IMR-90 (cell line): Measurements from ENCODE around the gene LMX1A. TPM values are rescaled to one million over a fixed set of nuclear protein-coding genes. Genes with fewer than 3 reads are reported as not detected.

ENCODE experiments used
- ATAC-seq: fragments of 200-7000 bp; cut with Tn5 transposase; 2 replicates; pipeline ENCODE4 v1.9.1; 2020; ENCODE audit warnings: low read depth, mild to moderate bottlenecking, moderate library complexity
- BruUV-seq: library from RNA; stranded (reverse); fragments of 400-500 nt; replicated peaks from 2 replicates; lab custom pipeline; 2021; lab: Mats Ljungman, UMichigan
- CTCF ChIA-PET: fragments of 300-600 bp; formaldehyde crosslinking; extraction: SDS; loops from one replicate; lab custom pipeline; 2021; ENCODE audit warnings: antibody characterized with exemption; lab: Yijun Ruan, JAX
- POLR2A ChIA-PET: fragments of 300-600 bp; sonication (Branson Sonifier 250); formaldehyde crosslinking; loops from one replicate; lab custom pipeline; 2022; ENCODE audit warnings: antibody characterized with exemption; ENCODE audit not compliant: unreplicated experiment; lab: Charles Lee
- DNase-seq: peaks from one replicate; pipeline ENCODE4 v3.0.0; 2013
- H2AFZ ChIP-seq: replicated peaks from 2 replicates; pipeline ENCODE3; 2013; ENCODE audit warnings: low read length, mild to moderate bottlenecking; ENCODE audit not compliant: poor library complexity
- H2AK5ac ChIP-seq: 2 replicates; pipeline ENCODE4 v1.6.1; 2013; ENCODE audit warnings: low read depth, low read length, inconsistent platforms
- H2AK9ac ChIP-seq: replicated peaks from 2 replicates; pipeline ENCODE3; 2013; ENCODE audit warnings: mild to moderate bottlenecking, low read depth, low read length, moderate library complexity; ENCODE audit not compliant: poor library complexity
- H2BK120ac ChIP-seq: 2 replicates; pipeline ENCODE4 v1.6.1; 2013; ENCODE audit warnings: low read depth, low read length, inconsistent platforms
- H2BK15ac ChIP-seq: 3 replicates; pipeline ENCODE4 v1.6.1; 2013; ENCODE audit warnings: low read depth, low read length, inconsistent platforms
- H2BK20ac ChIP-seq: 2 replicates; pipeline ENCODE4 v1.6.1; 2013; ENCODE audit warnings: low read depth, mild to moderate bottlenecking, inconsistent platforms, low read length, moderate library complexity
- H2BK5ac ChIP-seq: 2 replicates; pipeline ENCODE4 v1.6.1; 2013; ENCODE audit warnings: mild to moderate bottlenecking, low read depth, low read length, inconsistent platforms; ENCODE audit not compliant: poor library complexity, severe bottlenecking
- H3K14ac ChIP-seq: replicated peaks from 2 replicates; pipeline ENCODE4 v1.6.1; 2013; ENCODE audit warnings: low read depth, low read length, inconsistent platforms
- H3K18ac ChIP-seq: 2 replicates; pipeline ENCODE4 v1.6.1; 2013; ENCODE audit warnings: low read depth, low read length, control low read depth
- H3K23ac ChIP-seq: 2 replicates; pipeline ENCODE4 v1.6.1; 2013; ENCODE audit warnings: low read depth, low read length, inconsistent platforms
- H3K27ac ChIP-seq: 2 replicates; pipeline ENCODE4 v1.5.1; 2013; ENCODE audit warnings: mild to moderate bottlenecking, control low read depth, low read length; ENCODE audit not compliant: insufficient read depth
- H3K27me3 ChIP-seq: 2 replicates; pipeline ENCODE4 v1.6.1; 2013; ENCODE audit warnings: low read length; ENCODE audit not compliant: control insufficient read depth, insufficient read depth
- H3K36me3 ChIP-seq: 2 replicates; pipeline ENCODE4 v1.6.1; 2013; ENCODE audit warnings: low read length, mixed read lengths; ENCODE audit not compliant: control insufficient read depth, insufficient read depth
- H3K4ac ChIP-seq: 2 replicates; pipeline ENCODE4 v1.6.1; 2013; ENCODE audit warnings: low read depth, low read length, inconsistent platforms
- H3K4me1 ChIP-seq: 2 replicates; pipeline ENCODE4 v1.6.1; 2013; ENCODE audit warnings: low read length, mixed read lengths; ENCODE audit not compliant: control insufficient read depth, insufficient read depth
- H3K4me2 ChIP-seq: 2 replicates; pipeline ENCODE4 v1.6.1; 2013; ENCODE audit warnings: low read depth, mild to moderate bottlenecking, control low read depth, low read length, moderate library complexity
- H3K4me3 ChIP-seq: 2 replicates; pipeline ENCODE4 v1.5.1; 2013; ENCODE audit warnings: low read depth, mild to moderate bottlenecking, control low read depth, low read length, moderate library complexity; ENCODE audit not compliant: insufficient read depth
- H3K56ac ChIP-seq: 2 replicates; pipeline ENCODE4 v1.6.1; 2013; ENCODE audit warnings: low read length, inconsistent platforms; ENCODE audit not compliant: insufficient read depth; ENCODE audit errors: extremely low read depth
- H3K79me1 ChIP-seq, 2 experiments: 2 replicates each; pipeline ENCODE4 v1.6.1; 2013; ENCODE audit warnings: low read length in 2 of 2, inconsistent platforms in 1 of 2, low read depth in 1 of 2
- H3K9ac ChIP-seq: 2 replicates; pipeline ENCODE4 v1.6.1; 2013; ENCODE audit warnings: low read depth, low read length, control low read depth
- H3K9me1 ChIP-seq: 2 replicates; pipeline ENCODE4 v1.6.1; 2013; ENCODE audit warnings: low read length, inconsistent platforms; ENCODE audit not compliant: insufficient read depth
- H3K9me3 ChIP-seq: 2 replicates; pipeline ENCODE4 v1.6.1; 2013; ENCODE audit warnings: low read length; ENCODE audit not compliant: control insufficient read depth, insufficient read depth
- H4K20me1 ChIP-seq: 2 replicates; pipeline ENCODE4 v1.6.1; 2013; ENCODE audit warnings: low read length, inconsistent platforms; ENCODE audit not compliant: insufficient read depth
- H4K5ac ChIP-seq: 2 replicates; pipeline ENCODE4 v1.6.1; 2013; ENCODE audit warnings: mild to moderate bottlenecking, low read depth, low read length, control low read depth
- H4K8ac ChIP-seq, 2 experiments: 2 replicates each; pipeline ENCODE4 v1.6.1; 2013; ENCODE audit warnings: low read depth in 2 of 2, low read length in 2 of 2, control low read depth in 1 of 2, inconsistent platforms in 1 of 2
- H4K91ac ChIP-seq: 2 replicates; pipeline ENCODE4 v1.6.1; 2013; ENCODE audit warnings: low read depth, low read length, inconsistent platforms; ENCODE audit not compliant: insufficient read depth
- CHD1 ChIP-seq: IDR thresholded peaks from 2 replicates; pipeline ENCODE4 v1.6.1; 2012; ENCODE audit warnings: low read depth, low read length, improper control_type of control experiment
- MAZ ChIP-seq: IDR thresholded peaks from 2 replicates; pipeline ENCODE4 v1.6.1; 2012; ENCODE audit warnings: low read depth, mild to moderate bottlenecking, low read length, improper control_type of control experiment, moderate library complexity, borderline replicate concordance
- POLR2A ChIP-seq: IDR thresholded peaks from 2 replicates; pipeline ENCODE4 v1.6.1; 2012; ENCODE audit warnings: mild to moderate bottlenecking, low read depth, low read length
- RAD21 ChIP-seq: IDR thresholded peaks from 2 replicates; pipeline ENCODE4 v1.6.1; 2012; ENCODE audit warnings: low read length, improper control_type of control experiment
- WGBS, 2 experiments: methylation state at CpG; one replicate each; pipeline versions ENCODE4 v1.1.5 to v1.1.7; 2013; ENCODE audit warnings: missing lambda C conversion rate in 2 of 2; ENCODE audit not compliant: insufficient read length in 1 of 2; ENCODE audit errors: extremely low coverage in 2 of 2; 5-methylcytosine and 5-hydroxymethylcytosine counted together
- dilution Hi-C: fragments of 300-500 bp; cut with HindIII; formaldehyde crosslinking; loops from one replicate; pipeline ENCODE4 v1.14.3; 2018; ENCODE audit warnings: low sequenced_read_pairs; ENCODE audit not compliant: unreplicated experiment
- in situ Hi-C: fragments of 300-500 bp; cut with MboI; formaldehyde crosslinking; loops from 3 replicates; pipeline ENCODE4 v1.14.3; 2019; ENCODE audit warnings: low sequenced_read_pairs, inconsistent platforms, mixed read lengths
- intact Hi-C: fragments of 100-400 bp; cut with micrococcal nuclease; formaldehyde crosslinking; loops from 2 replicates; pipeline ENCODE4 v1.10.0; 2022
- polyA plus RNA-seq, 3 experiments: library from polyadenylated mRNA; depleted of rRNA; stranded (reverse); fragments of >200 nt; gene quantifications; 2 replicates each; pipeline ENCODE4 v1.2.3, GENCODE V29; 2012; ENCODE audit warnings: low replicate concordance in 1 of 3
- total RNA-seq: library from RNA; depleted of rRNA; stranded (reverse); fragments of >200 nt; gene quantifications from 2 replicates; pipeline ENCODE4 v1.2.3, GENCODE V29; 2012
- TF ChIP-seq, protein P1 (sequence below): conservative IDR thresholded peaks from 2 replicates; pipeline ENCODE4 v1.5.1; 2012; ENCODE audit warnings: mild to moderate bottlenecking, low read depth, low read length, improper control_type of control experiment
- TF ChIP-seq, protein P2 (sequence below): fragments of 150-350 bp; IDR thresholded peaks from 2 replicates; pipeline ENCODE4 v1.6.1; 2016; ENCODE audit warnings: low read depth, mild to moderate bottlenecking, low read length, moderate library complexity, borderline replicate concordance

LMX1A gene
- total and polyA plus RNA-seq, 2 of the 4 experiments (the other 2 are of a cell fraction), result not detected

DNA sequence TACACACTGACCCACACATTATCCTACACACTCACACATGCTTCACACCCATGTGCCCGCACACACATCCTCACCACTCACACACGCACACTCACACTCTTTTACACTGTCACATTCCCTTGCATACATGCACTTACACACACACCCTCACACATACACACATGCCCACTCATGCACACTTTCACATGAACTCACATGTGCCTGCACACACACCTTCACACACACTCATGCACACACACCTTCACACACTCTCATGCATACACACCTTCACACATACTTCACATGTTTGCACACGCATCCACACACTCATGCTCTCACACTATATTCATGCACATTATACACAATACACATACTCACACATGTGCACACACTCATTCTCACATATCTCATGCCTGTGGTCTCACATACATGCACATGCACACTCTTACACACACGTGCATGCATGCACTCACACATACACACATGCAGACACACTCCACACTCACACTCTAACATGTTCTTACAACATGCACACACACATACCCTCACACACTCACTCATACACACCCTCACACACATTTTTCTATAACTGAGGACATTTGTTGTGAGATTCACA is 46.1 kb upstream of the LMX1A start:
- H3K18ac ChIP-seq, result no peak overlapping the region
- no peak overlapping the region for H3K56ac ChIP-seq
- no peak overlapping the region for H3K27ac ChIP-seq
- no peak overlapping the region for H2AFZ ChIP-seq
- H3K4ac ChIP-seq, result no peak overlapping the region
- H4K8ac ChIP-seq, result no peak overlapping the region
- no peak overlapping the region for H3K23ac ChIP-seq
- BruUV-seq, result no TSS peak
- CTCF ChIA-PET, result interaction anchor here (0.7 to 1.0 kb wide), 2 partner anchors 36 to 191 kb away, joined by 3 to 4 read pairs; no protein-coding TSS in a partner anchor
- H2BK20ac ChIP-seq, result no peak overlapping the region
- H2AK9ac ChIP-seq, result no peak overlapping the region
- H3K4me1 ChIP-seq, result no peaks in the 10 kb centered on the region
- no peaks in the 10 kb centered on the region for H3K9me3 ChIP-seq
- H2BK15ac ChIP-seq, result no peak overlapping the region
- no peak overlapping the region for H3K4me3 ChIP-seq
- H3K9me1 ChIP-seq, result no peaks in the 10 kb centered on the region
- intact Hi-C loops (no loop called here), dilution Hi-C loops (no loop called here), in situ Hi-C loops (no loop called here)
- H3K9ac ChIP-seq, result no peak overlapping the region
- no peak overlapping the region for H4K5ac ChIP-seq
- no peak overlapping the region for H2BK5ac ChIP-seq
- no peaks in the 10 kb centered on the region for H3K79me1 ChIP-seq
- no peak overlapping the region for H3K14ac ChIP-seq
- H4K20me1 ChIP-seq, result no peaks in the 10 kb centered on the region
- ATAC-seq (no peak), DNase-seq (no peak)
- no peak overlapping the region for H2AK5ac ChIP-seq
- no peak overlapping the region for H4K91ac ChIP-seq
- H3K36me3 ChIP-seq, result no peaks in the 10 kb centered on the region
- POLR2A ChIA-PET, result no interaction called here
- TF ChIP-seq, protein P1, sequence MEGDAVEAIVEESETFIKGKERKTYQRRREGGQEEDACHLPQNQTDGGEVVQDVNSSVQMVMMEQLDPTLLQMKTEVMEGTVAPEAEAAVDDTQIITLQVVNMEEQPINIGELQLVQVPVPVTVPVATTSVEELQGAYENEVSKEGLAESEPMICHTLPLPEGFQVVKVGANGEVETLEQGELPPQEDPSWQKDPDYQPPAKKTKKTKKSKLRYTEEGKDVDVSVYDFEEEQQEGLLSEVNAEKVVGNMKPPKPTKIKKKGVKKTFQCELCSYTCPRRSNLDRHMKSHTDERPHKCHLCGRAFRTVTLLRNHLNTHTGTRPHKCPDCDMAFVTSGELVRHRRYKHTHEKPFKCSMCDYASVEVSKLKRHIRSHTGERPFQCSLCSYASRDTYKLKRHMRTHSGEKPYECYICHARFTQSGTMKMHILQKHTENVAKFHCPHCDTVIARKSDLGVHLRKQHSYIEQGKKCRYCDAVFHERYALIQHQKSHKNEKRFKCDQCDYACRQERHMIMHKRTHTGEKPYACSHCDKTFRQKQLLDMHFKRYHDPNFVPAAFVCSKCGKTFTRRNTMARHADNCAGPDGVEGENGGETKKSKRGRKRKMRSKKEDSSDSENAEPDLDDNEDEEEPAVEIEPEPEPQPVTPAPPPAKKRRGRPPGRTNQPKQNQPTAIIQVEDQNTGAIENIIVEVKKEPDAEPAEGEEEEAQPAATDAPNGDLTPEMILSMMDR, result no peak
- TF ChIP-seq MAZ (no peak), POLR2A (no peak), RAD21 (no peak), CHD1 (no peak)
- TF ChIP-seq, protein P2, sequence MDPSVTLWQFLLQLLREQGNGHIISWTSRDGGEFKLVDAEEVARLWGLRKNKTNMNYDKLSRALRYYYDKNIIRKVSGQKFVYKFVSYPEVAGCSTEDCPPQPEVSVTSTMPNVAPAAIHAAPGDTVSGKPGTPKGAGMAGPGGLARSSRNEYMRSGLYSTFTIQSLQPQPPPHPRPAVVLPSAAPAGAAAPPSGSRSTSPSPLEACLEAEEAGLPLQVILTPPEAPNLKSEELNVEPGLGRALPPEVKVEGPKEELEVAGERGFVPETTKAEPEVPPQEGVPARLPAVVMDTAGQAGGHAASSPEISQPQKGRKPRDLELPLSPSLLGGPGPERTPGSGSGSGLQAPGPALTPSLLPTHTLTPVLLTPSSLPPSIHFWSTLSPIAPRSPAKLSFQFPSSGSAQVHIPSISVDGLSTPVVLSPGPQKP, result no peak
- H2BK120ac ChIP-seq, result no peak overlapping the region
- no peak overlapping the region for H3K4me2 ChIP-seq
- WGBS, 2 experiments, result 68 to 100% methylated on average over 2 to 4 of the region's 4 CpGs
- H3K27me3 ChIP-seq, result no peaks in the 10 kb centered on the region
